H1 (cell line): ENCODE data around the gene LGR4. TPM values are rescaled to one million over a fixed set of nuclear protein-coding genes. Genes with fewer than 3 reads are reported as not detected.

Source experiments
- CBX5 ChIP-seq: fragments of 300-800, 300-1000 bp; sonication (generic); IDR thresholded peaks from 2 replicates; pipeline ENCODE4 v1.7.1; 2016; ENCODE audit warnings: antibody characterized with exemption, low read length, low read depth
- FOSL1 ChIP-seq: IDR thresholded peaks from 2 replicates; pipeline ENCODE4 v1.6.1; 2011; ENCODE audit warnings: mild to moderate bottlenecking, low read depth, low read length, moderate library complexity; ENCODE audit not compliant: insufficient read depth
- SAP30 ChIP-seq: fragments of 300-600 bp; sonication (generic); IDR thresholded peaks from 2 replicates; pipeline ENCODE4 v1.7.1; 2012; ENCODE audit warnings: low read length, moderate library complexity, mild to moderate bottlenecking, inconsistent platforms; ENCODE audit not compliant: insufficient read depth, insufficient replicate concordance
- SIN3A ChIP-seq, 2 experiments: IDR thresholded peaks in 1 of 2; conservative IDR thresholded peaks in 1 of 2; 2 replicates each; pipeline ENCODE4 v1.6.1; 2011 to 2012; ENCODE audit warnings: low read length in 2 of 2, improper control_type of control experiment in 1 of 2, low read depth in 1 of 2, mild to moderate bottlenecking in 1 of 2
- SP4 ChIP-seq: IDR thresholded peaks from 2 replicates; pipeline ENCODE4 v1.6.1; 2012; ENCODE audit warnings: low read length, inconsistent platforms
- YY1 ChIP-seq: IDR thresholded peaks from 2 replicates; pipeline ENCODE4 v1.6.1; 2011; ENCODE audit warnings: low read depth, mild to moderate bottlenecking, low read length
- polyA plus RNA-seq, 7 experiments: library from polyadenylated mRNA; depleted of rRNA in 3 of 7; stranded (reverse) in 5 of 7; unstranded in 2 of 7; fragments of >200 nt in 5 of 7; fragments of 200-250 nt in 2 of 7; gene quantifications; 1 replicate in 5 of 7; 2 replicates in 1 of 7; 4 replicates in 1 of 7; pipeline versions ENCODE4 v1.2.1 to v1.2.3, GENCODE V29; 2011 to 2013; ENCODE audit warnings: missing spikeins in 2 of 7, mixed read lengths in 2 of 7
- total RNA-seq: library from RNA; stranded (reverse); fragmentation: NEBNext Ultra II Directional; extraction: Animal tissue kit (Norgen Biotek cat#: 25700); gene quantifications from 2 replicates; pipeline ENCODE4 v1.2.1, GENCODE V29; 2021
- TF ChIP-seq, protein P1 (sequence below): fragments of 300-600 bp; sonication (generic); IDR thresholded peaks from 2 replicates; pipeline ENCODE4 v1.7.1; 2012; ENCODE audit warnings: low read length, moderate library complexity, mild to moderate bottlenecking, inconsistent platforms; ENCODE audit not compliant: insufficient replicate concordance
- TF ChIP-seq, protein P2 (sequence below): IDR thresholded peaks from 2 replicates; pipeline ENCODE4 v1.6.1; 2012; ENCODE audit warnings: inconsistent platforms
- TF ChIP-seq, protein P3 (sequence below): IDR thresholded peaks from 2 replicates; pipeline ENCODE4 v1.6.1; 2011; ENCODE audit warnings: low read length, improper control_type of control experiment

Gene LGR4
- total and polyA plus RNA-seq, 2 of the 8 experiments (the other 6 are each of a cell fraction or from before 2014, with no cell fraction given): 26.6 to 61.7 TPM

DNA sequence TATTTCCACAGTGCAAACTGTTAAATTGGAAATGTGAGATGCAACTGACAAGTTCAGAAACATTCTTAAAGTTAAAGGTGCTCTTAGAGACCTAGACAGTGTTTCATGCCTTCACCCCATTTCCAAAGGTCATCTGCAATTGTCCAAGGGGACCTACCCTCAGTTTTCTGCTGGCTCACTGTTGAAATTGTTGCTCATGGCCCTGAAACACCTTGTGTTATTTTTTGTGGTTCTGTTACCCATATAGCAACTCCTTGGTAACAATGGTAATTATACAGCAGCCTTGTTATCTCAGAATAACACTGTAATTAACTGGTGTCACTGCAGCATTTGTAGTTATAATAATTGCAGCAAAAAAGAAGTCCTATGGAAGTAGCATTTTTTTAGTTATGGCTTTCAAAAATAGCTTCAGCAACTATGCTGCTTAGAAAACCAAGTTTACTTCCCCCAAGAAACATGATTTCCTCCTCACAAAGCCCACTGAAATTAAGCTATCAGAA is 60.3 kb downstream of the LGR4 start (continued):
- TF ChIP-seq, protein P1, sequence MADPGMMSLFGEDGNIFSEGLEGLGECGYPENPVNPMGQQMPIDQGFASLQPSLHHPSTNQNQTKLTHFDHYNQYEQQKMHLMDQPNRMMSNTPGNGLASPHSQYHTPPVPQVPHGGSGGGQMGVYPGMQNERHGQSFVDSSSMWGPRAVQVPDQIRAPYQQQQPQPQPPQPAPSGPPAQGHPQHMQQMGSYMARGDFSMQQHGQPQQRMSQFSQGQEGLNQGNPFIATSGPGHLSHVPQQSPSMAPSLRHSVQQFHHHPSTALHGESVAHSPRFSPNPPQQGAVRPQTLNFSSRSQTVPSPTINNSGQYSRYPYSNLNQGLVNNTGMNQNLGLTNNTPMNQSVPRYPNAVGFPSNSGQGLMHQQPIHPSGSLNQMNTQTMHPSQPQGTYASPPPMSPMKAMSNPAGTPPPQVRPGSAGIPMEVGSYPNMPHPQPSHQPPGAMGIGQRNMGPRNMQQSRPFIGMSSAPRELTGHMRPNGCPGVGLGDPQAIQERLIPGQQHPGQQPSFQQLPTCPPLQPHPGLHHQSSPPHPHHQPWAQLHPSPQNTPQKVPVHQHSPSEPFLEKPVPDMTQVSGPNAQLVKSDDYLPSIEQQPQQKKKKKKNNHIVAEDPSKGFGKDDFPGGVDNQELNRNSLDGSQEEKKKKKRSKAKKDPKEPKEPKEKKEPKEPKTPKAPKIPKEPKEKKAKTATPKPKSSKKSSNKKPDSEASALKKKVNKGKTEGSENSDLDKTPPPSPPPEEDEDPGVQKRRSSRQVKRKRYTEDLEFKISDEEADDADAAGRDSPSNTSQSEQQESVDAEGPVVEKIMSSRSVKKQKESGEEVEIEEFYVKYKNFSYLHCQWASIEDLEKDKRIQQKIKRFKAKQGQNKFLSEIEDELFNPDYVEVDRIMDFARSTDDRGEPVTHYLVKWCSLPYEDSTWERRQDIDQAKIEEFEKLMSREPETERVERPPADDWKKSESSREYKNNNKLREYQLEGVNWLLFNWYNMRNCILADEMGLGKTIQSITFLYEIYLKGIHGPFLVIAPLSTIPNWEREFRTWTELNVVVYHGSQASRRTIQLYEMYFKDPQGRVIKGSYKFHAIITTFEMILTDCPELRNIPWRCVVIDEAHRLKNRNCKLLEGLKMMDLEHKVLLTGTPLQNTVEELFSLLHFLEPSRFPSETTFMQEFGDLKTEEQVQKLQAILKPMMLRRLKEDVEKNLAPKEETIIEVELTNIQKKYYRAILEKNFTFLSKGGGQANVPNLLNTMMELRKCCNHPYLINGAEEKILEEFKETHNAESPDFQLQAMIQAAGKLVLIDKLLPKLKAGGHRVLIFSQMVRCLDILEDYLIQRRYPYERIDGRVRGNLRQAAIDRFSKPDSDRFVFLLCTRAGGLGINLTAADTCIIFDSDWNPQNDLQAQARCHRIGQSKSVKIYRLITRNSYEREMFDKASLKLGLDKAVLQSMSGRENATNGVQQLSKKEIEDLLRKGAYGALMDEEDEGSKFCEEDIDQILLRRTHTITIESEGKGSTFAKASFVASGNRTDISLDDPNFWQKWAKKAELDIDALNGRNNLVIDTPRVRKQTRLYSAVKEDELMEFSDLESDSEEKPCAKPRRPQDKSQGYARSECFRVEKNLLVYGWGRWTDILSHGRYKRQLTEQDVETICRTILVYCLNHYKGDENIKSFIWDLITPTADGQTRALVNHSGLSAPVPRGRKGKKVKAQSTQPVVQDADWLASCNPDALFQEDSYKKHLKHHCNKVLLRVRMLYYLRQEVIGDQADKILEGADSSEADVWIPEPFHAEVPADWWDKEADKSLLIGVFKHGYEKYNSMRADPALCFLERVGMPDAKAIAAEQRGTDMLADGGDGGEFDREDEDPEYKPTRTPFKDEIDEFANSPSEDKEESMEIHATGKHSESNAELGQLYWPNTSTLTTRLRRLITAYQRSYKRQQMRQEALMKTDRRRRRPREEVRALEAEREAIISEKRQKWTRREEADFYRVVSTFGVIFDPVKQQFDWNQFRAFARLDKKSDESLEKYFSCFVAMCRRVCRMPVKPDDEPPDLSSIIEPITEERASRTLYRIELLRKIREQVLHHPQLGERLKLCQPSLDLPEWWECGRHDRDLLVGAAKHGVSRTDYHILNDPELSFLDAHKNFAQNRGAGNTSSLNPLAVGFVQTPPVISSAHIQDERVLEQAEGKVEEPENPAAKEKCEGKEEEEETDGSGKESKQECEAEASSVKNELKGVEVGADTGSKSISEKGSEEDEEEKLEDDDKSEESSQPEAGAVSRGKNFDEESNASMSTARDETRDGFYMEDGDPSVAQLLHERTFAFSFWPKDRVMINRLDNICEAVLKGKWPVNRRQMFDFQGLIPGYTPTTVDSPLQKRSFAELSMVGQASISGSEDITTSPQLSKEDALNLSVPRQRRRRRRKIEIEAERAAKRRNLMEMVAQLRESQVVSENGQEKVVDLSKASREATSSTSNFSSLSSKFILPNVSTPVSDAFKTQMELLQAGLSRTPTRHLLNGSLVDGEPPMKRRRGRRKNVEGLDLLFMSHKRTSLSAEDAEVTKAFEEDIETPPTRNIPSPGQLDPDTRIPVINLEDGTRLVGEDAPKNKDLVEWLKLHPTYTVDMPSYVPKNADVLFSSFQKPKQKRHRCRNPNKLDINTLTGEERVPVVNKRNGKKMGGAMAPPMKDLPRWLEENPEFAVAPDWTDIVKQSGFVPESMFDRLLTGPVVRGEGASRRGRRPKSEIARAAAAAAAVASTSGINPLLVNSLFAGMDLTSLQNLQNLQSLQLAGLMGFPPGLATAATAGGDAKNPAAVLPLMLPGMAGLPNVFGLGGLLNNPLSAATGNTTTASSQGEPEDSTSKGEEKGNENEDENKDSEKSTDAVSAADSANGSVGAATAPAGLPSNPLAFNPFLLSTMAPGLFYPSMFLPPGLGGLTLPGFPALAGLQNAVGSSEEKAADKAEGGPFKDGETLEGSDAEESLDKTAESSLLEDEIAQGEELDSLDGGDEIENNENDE: no peak
- TF ChIP-seq SP4 (no peak), CBX5 (no peak), SAP30 (no peak), YY1 (no peak), FOSL1 (no peak), SIN3A (conservative IDR thresholded peaks at IDR 0.05 in 1 of 2, IDR thresholded peaks at IDR 0.05 in 1 of 2; ENCODE audit: low read depth in 1 of 2, low read length in 2 of 2) (no peak)
- TF ChIP-seq, protein P2, sequence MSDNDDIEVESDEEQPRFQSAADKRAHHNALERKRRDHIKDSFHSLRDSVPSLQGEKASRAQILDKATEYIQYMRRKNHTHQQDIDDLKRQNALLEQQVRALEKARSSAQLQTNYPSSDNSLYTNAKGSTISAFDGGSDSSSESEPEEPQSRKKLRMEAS: no peak
- TF ChIP-seq, protein P3, sequence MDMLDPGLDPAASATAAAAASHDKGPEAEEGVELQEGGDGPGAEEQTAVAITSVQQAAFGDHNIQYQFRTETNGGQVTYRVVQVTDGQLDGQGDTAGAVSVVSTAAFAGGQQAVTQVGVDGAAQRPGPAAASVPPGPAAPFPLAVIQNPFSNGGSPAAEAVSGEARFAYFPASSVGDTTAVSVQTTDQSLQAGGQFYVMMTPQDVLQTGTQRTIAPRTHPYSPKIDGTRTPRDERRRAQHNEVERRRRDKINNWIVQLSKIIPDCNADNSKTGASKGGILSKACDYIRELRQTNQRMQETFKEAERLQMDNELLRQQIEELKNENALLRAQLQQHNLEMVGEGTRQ: no peak
